ENCODE measurements around the gene ACP7. TPM values are rescaled to one million over a fixed set of nuclear protein-coding genes. Genes with fewer than 3 reads are reported as not detected.
A peak's percentile ranks its signal among the peaks of the same experiment; 100 is the strongest.
"Not testable (repeated sequence)": the region's sequence is repeated elsewhere in the genome, so short reads cannot be mapped to it uniquely, and the experiment has no call there.

Gene ACP7
- total and polyA plus RNA-seq, 2 of the 4 experiments (the other 2 are of a cell fraction), result not detected

DNA sequence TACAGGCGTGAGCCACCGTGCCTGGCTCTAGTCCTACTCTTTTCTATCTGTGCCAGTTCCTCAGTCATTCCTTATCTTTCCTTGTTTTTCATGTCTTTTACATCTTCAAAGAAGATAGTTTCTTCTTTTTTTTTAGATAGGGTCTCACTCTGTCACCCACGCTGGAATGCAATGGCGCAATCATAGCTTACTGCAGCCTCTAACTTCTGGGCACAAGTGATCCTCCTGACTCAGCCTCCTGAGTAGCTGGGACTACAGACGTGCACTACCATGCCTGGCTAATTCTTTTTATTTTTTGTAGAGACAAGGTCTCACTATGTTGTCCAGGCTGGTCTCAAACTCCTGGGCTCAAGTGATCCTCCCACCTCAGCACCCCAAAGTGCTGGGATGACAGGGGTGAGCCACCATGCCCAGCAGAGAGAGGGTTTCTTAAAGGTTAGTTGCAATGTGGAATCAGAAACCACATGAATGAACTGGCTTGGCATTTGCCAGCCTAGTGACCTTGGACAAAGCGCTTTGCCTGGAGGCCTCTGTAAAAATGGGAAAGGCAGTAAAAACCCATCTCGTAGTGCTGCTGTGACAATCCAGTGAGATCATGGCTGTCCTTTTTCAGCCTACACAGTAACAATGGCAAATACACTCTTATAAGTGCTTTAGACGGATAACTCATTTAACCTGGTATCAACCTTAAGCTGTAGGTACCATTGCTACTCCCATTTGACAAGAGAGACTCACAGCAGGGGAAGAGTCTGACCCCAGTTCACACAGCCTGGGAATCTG lies 3.9 kb downstream of the ACP7 start:
- Histone ChIP-seq H2BK120ac (ENCODE audit: low read depth, low read length) (no peak overlapping the region), H2AK9ac (replicated peaks; ENCODE audit: low read depth, low read length, poor library complexity) (no peak overlapping the region), H2BK15ac (ENCODE audit: low read depth, low read length) (no peak overlapping the region), H3K9ac (ENCODE audit: low read depth, low read length) (no peak overlapping the region), H3K23ac (ENCODE audit: low read depth, low read length) (no peak overlapping the region), H3K4me1 (ENCODE audit: control insufficient read depth, insufficient read depth, low read length) (peaks cover 3% of the 10 kb centered on the region; the same call in 1 of the 2 replicates), H2BK5ac (ENCODE audit: low read depth, low read length, poor library complexity, severe bottlenecking) (no peak overlapping the region), H3K9me3 (ENCODE audit: control insufficient read depth, insufficient read depth, low read length) (no peaks in the 10 kb centered on the region), H4K91ac (ENCODE audit: insufficient read depth, low read depth, low read length) (no peak overlapping the region), H3K27me3 (ENCODE audit: control insufficient read depth, insufficient read depth, low read length) (peaks cover 45% of the 10 kb centered on the region), H2AK5ac (ENCODE audit: low read depth, low read length) (no peak overlapping the region), H2BK20ac (ENCODE audit: low read depth, low read length) (no peak overlapping the region), H3K9me1 (ENCODE audit: insufficient read depth, low read length) (no peaks in the 10 kb centered on the region), H3K56ac (ENCODE audit: extremely low read depth, insufficient read depth, low read length) (no peak overlapping the region), H2AFZ (replicated peaks; ENCODE audit: low read length, poor library complexity) (no peak overlapping the region), H3K14ac (replicated peaks; ENCODE audit: low read depth, low read length) (no peak overlapping the region), H3K18ac (ENCODE audit: low read depth, low read length) (no peak overlapping the region), H4K5ac (ENCODE audit: low read depth, low read length) (no peak overlapping the region), H3K4ac (ENCODE audit: low read depth, low read length) (no peak overlapping the region), H3K4me3 (ENCODE audit: insufficient read depth, low read depth, low read length) (no peak overlapping the region), H4K8ac (ENCODE audit: low read depth in 2 of 2, low read length in 2 of 2) (no peak overlapping the region), H3K4me2 (ENCODE audit: low read depth, low read length) (no peak overlapping the region), H3K79me1 (ENCODE audit: low read depth in 1 of 2, low read length in 2 of 2) (no peaks in the 10 kb centered on the region), H3K27ac (ENCODE audit: insufficient read depth, low read length) (no peak overlapping the region), H4K20me1 (ENCODE audit: insufficient read depth, low read length) (no peaks in the 10 kb centered on the region), H3K36me3 (ENCODE audit: control insufficient read depth, insufficient read depth, low read length) (no peaks in the 10 kb centered on the region)
- DNase-seq (no peak), ATAC-seq (ENCODE audit: low read depth) (no peak)
- in situ Hi-C loops (cut with MboI; ENCODE audit: low sequenced_read_pairs), result no loop called here
- WGBS, 2 experiments (ENCODE audit: extremely low coverage in 2 of 2, insufficient read length in 1 of 2), result 50% methylated on average over 2 of the region's 8 CpGs; no CpG with 5 or more reads in 1 of the 2 experiments
- TF ChIP-seq CEBPB (IDR thresholded peaks at IDR 0.05; ENCODE audit: low read depth, low read length) (0 out of 2 replicates have a peak, but pooled peaks have one; percentile 3), RAD21 (IDR thresholded peaks at IDR 0.05; ENCODE audit: low read length) (no peak)
- no TSS peak for BruUV-seq (replicated peaks)
- POLR2A ChIA-PET (ENCODE audit: unreplicated experiment), result no interaction called here
- CTCF ChIA-PET, result no interaction called here
- intact Hi-C loops (cut with micrococcal nuclease), result no loop called here
- dilution Hi-C loops (cut with HindIII; ENCODE audit: low sequenced_read_pairs, unreplicated experiment), result no loop called here

- H3K79me1 ChIP-seq (ENCODE audit: low read depth in 1 of 2, low read length in 2 of 2); H3K23ac ChIP-seq (ENCODE audit: low read depth, low read length); H2BK20ac ChIP-seq (ENCODE audit: low read depth, low read length); in situ Hi-C loops (cut with MboI; ENCODE audit: low sequenced_read_pairs); H3K14ac ChIP-seq (replicated peaks; ENCODE audit: low read depth, low read length); H3K36me3 ChIP-seq (ENCODE audit: control insufficient read depth, insufficient read depth, low read length); H3K4ac ChIP-seq (ENCODE audit: low read depth, low read length); H3K27ac ChIP-seq (ENCODE audit: insufficient read depth, low read length); H4K91ac ChIP-seq (ENCODE audit: insufficient read depth, low read depth, low read length); H3K9ac ChIP-seq (ENCODE audit: low read depth, low read length); H4K20me1 ChIP-seq (ENCODE audit: insufficient read depth, low read length); CTCF ChIA-PET; BruUV-seq (replicated peaks); H3K9me3 ChIP-seq (ENCODE audit: control insufficient read depth, insufficient read depth, low read length); H4K8ac ChIP-seq (ENCODE audit: low read depth in 2 of 2, low read length in 2 of 2); H3K18ac ChIP-seq (ENCODE audit: low read depth, low read length); H4K5ac ChIP-seq (ENCODE audit: low read depth, low read length); H2BK120ac ChIP-seq (ENCODE audit: low read depth, low read length); POLR2A ChIA-PET (ENCODE audit: unreplicated experiment); dilution Hi-C loops (cut with HindIII; ENCODE audit: low sequenced_read_pairs, unreplicated experiment); H2AK5ac ChIP-seq (ENCODE audit: low read depth, low read length); ATAC-seq (ENCODE audit: low read depth); H2BK15ac ChIP-seq (ENCODE audit: low read depth, low read length); H3K4me1 ChIP-seq (ENCODE audit: control insufficient read depth, insufficient read depth, low read length); H2AK9ac ChIP-seq (replicated peaks; ENCODE audit: low read depth, low read length, poor library complexity); DNase-seq; H2AFZ ChIP-seq (replicated peaks; ENCODE audit: low read length, poor library complexity); H2BK5ac ChIP-seq (ENCODE audit: low read depth, low read length, poor library complexity, severe bottlenecking); H3K4me2 ChIP-seq (ENCODE audit: low read depth, low read length); H3K9me1 ChIP-seq (ENCODE audit: insufficient read depth, low read length); H3K56ac ChIP-seq (ENCODE audit: extremely low read depth, insufficient read depth, low read length); H3K4me3 ChIP-seq (ENCODE audit: insufficient read depth, low read depth, low read length); intact Hi-C loops (cut with micrococcal nuclease): not testable (repeated sequence)
- WGBS, 2 experiments (ENCODE audit: extremely low coverage in 2 of 2, insufficient read length in 1 of 2), result no CpG with 5 or more reads among the region's 8 CpGs
- H3K27me3 ChIP-seq (ENCODE audit: control insufficient read depth, insufficient read depth, low read length), result peaks cover 28% of the 10 kb centered on the region
These were observed 5.8 kb downstream of the ACP7 start for GRCh38 chr19:39090016-39090415.
